Naive thymus-derived CD4-positive, alpha-beta T cell (primary cell): ENCODE data around the gene GAS2L1. TPM values are rescaled to one million over a fixed set of nuclear protein-coding genes. Genes with fewer than 3 reads are reported as not detected.
A peak's percentile ranks its signal among the peaks of the same experiment; 100 is the strongest.

ENCODE experiments used
- ATAC-seq: fragments of 150-1000 bp; cut with Tn5 transposase; 2 replicates; pipeline ENCODE4 v1.10.0; 2021; ENCODE audit warnings: mild to moderate bottlenecking, moderate library complexity
- CTCF ChIA-PET: fragments of 350-600 bp; sonication (Branson Sonifier 250); formaldehyde crosslinking; loops from one replicate; lab custom pipeline; 2021; ENCODE audit warnings: antibody characterized with exemption; lab: Charles Lee
- POLR2A ChIA-PET: fragments of 350-600 bp; sonication (Branson Sonifier 250); formaldehyde crosslinking; loops from one replicate; lab custom pipeline; 2021; ENCODE audit warnings: antibody characterized with exemption, inconsistent platforms; lab: Charles Lee
- DNase-seq, 9 donors: peaks; one replicate each; pipeline versions ENCODE4 v3.0.0 to v3.0.0-alpha.2; 2020 to 2022; ENCODE audit warnings: mixed read lengths in 1 of 9
- H3K27ac ChIP-seq: one replicate; pipeline ENCODE4 v1.7.0; 2013; ENCODE audit warnings: mild to moderate bottlenecking, low read depth, low read length, moderate library complexity
- H3K27me3 ChIP-seq, 2 donors: one replicate each; pipeline ENCODE4 v1.7.0; 2013; ENCODE audit warnings: low read length in 2 of 2, mild to moderate bottlenecking in 2 of 2, moderate library complexity in 2 of 2; ENCODE audit not compliant: control insufficient read depth in 2 of 2, insufficient read depth in 2 of 2
- H3K36me3 ChIP-seq, 3 experiments: 1 replicate in 2 of 3; 2 replicates in 1 of 3; pipeline ENCODE4 v1.7.0; 2013; ENCODE audit warnings: low read length in 3 of 3, mild to moderate bottlenecking in 3 of 3, moderate library complexity in 1 of 3; ENCODE audit not compliant: insufficient read depth in 3 of 3, control insufficient read depth in 2 of 3
- H3K4me1 ChIP-seq, 2 donors: one replicate each; pipeline ENCODE4 v1.7.0; 2013; ENCODE audit warnings: low read length in 2 of 2, mild to moderate bottlenecking in 2 of 2, moderate library complexity in 1 of 2; ENCODE audit not compliant: control insufficient read depth in 2 of 2, insufficient read depth in 2 of 2
- H3K4me3 ChIP-seq: 2 replicates; pipeline ENCODE4 v1.7.0; 2013; ENCODE audit warnings: mild to moderate bottlenecking, low read length
- H3K9me3 ChIP-seq, 3 experiments: 1 replicate in 2 of 3; 2 replicates in 1 of 3; pipeline ENCODE4 v1.7.0; 2013; ENCODE audit warnings: low read length in 3 of 3; ENCODE audit not compliant: control insufficient read depth in 2 of 3
- H3K27ac Mint-ChIP-seq, 9 donors: one replicate each; pipeline ENCODE4 v1.8.0; 2020 to 2022; ENCODE audit warnings: mixed read lengths in 9 of 9, mild to moderate bottlenecking in 8 of 9, moderate library complexity in 5 of 9, inconsistent platforms in 2 of 9
- H3K27me3 Mint-ChIP-seq, 5 donors: one replicate each; pipeline ENCODE4 v1.8.0; 2021 to 2022; ENCODE audit warnings: mixed read lengths in 5 of 5, mild to moderate bottlenecking in 1 of 5
- H3K36me3 Mint-ChIP-seq, 5 donors: one replicate each; pipeline ENCODE4 v1.8.0; 2020 to 2022; ENCODE audit warnings: mixed read lengths in 5 of 5, mild to moderate bottlenecking in 3 of 5, inconsistent platforms in 1 of 5
- H3K4me1 Mint-ChIP-seq, 7 donors: one replicate each; pipeline ENCODE4 v1.8.0; 2020 to 2022; ENCODE audit warnings: mixed read lengths in 7 of 7, mild to moderate bottlenecking in 3 of 7, inconsistent platforms in 1 of 7
- H3K4me3 Mint-ChIP-seq, 10 donors: one replicate each; pipeline ENCODE4 v1.8.0; 2020 to 2022; ENCODE audit warnings: mild to moderate bottlenecking in 10 of 10, mixed read lengths in 10 of 10, moderate library complexity in 6 of 10, inconsistent platforms in 2 of 10
- H3K9me3 Mint-ChIP-seq, 11 donors: one replicate each; pipeline ENCODE4 v1.8.0; 2020 to 2022; ENCODE audit warnings: mixed read lengths in 11 of 11, mild to moderate bottlenecking in 4 of 11, inconsistent platforms in 1 of 11, moderate library complexity in 1 of 11
- intact Hi-C, 2 donors: fragments of 100-400 bp; cut with micrococcal nuclease; formaldehyde crosslinking; loops; one replicate each; pipeline ENCODE4 v1.15.1; 2023
- polyA plus RNA-seq, 2 donors: library from polyadenylated mRNA; unstranded; fragments of 300-500 nt; fragmentation: Illumina TruSeq; gene quantifications; one replicate each; pipeline ENCODE4 v1.2.3, GENCODE V29; 2021
- total RNA-seq, 6 experiments: library from RNA in 5 of 6; stranded (reverse) in 5 of 6; gene quantifications; 1 replicate in 5 of 6; 2 replicates in 1 of 6; pipeline ENCODE4 v1.2.3 and lab custom pipeline; 2021 to 2026

Gene GAS2L1
- total and polyA plus RNA-seq, 7 experiments from 2014 or later = 0.09 to 7.5 (median 0.54) TPM; not detected in 2

GRCh38 chr22:29331213-29331612 lies 24.8 kb downstream of the GAS2L1 start:
- H3K27ac ChIP-seq = no peak overlapping the region
- no peaks in the 10 kb centered on the region for H3K4me1 ChIP-seq
- no peaks in the 10 kb centered on the region for H3K9me3 ChIP-seq
- Mint-ChIP-seq H3K4me1 (no peaks in the 10 kb centered on the region), H3K4me3 (no peak overlapping the region), H3K27me3 (no peaks in the 10 kb centered on the region), H3K36me3 (peaks cover 0 to 21% (median 0%) of the 10 kb centered on the region in 5 donors), H3K9me3 (peaks cover 0 to 1% (median 0%) of the 10 kb centered on the region in 11 donors), H3K27ac (no peak overlapping the region)
- POLR2A ChIA-PET = no interaction called here
- DNase-seq (no peak), ATAC-seq (no peak)
- peaks cover 0 to 98% (median 0%) of the 10 kb centered on the region in 3 experiments for H3K36me3 ChIP-seq
- no peak overlapping the region for H3K4me3 ChIP-seq
- CTCF ChIA-PET = no interaction called here
- intact Hi-C loops = no loop called here
- H3K27me3 ChIP-seq = no peaks in the 10 kb centered on the region

GRCh38 chr22:29331658-29332300 lies 25.3 kb downstream of the GAS2L1 start:
- ChIA-PET CTCF (no interaction called here), POLR2A (no interaction called here)
- H3K4me3 ChIP-seq = no peak overlapping the region
- Mint-ChIP-seq H3K4me3 (no peak overlapping the region), H3K36me3 (peaks cover 0 to 21% (median under 1%) of the 10 kb centered on the region in 5 donors), H3K9me3 (peaks cover 0 to 1% (median 0%) of the 10 kb centered on the region in 11 donors), H3K27ac (no peak overlapping the region), H3K27me3 (no peaks in the 10 kb centered on the region), H3K4me1 (no peaks in the 10 kb centered on the region)
- H3K9me3 ChIP-seq = no peaks in the 10 kb centered on the region
- peaks cover 0 to 98% (median 0%) of the 10 kb centered on the region in 3 experiments for H3K36me3 ChIP-seq
- DNase-seq (no peak), ATAC-seq (no peak)
- no peak overlapping the region for H3K27ac ChIP-seq
- no peaks in the 10 kb centered on the region for H3K4me1 ChIP-seq
- intact Hi-C loops = no loop called here
- H3K27me3 ChIP-seq = no peaks in the 10 kb centered on the region

GRCh38 chr22:29332886-29333496 lies 26.5 kb downstream of the GAS2L1 start:
- H3K27me3 Mint-ChIP-seq = no peaks in the 10 kb centered on the region
- no peaks in the 10 kb centered on the region for H3K27me3 ChIP-seq
- DNase-seq (no peak), ATAC-seq (no peak)
- no peaks in the 10 kb centered on the region for H3K4me1 Mint-ChIP-seq
- CTCF ChIA-PET = no interaction called here
- POLR2A ChIA-PET = no interaction called here
- peaks cover 3 to 24% (median 5%) of the 10 kb centered on the region in 5 donors for H3K36me3 Mint-ChIP-seq
- H3K4me1 ChIP-seq = no peaks in the 10 kb centered on the region
- H3K27ac Mint-ChIP-seq = no peak overlapping the region
- intact Hi-C loops = no loop called here
- peaks cover 0 to 1% (median 0%) of the 10 kb centered on the region in 11 donors for H3K9me3 Mint-ChIP-seq
- no peaks in the 10 kb centered on the region for H3K9me3 ChIP-seq
- H3K36me3 ChIP-seq = peaks cover 0 to 98% (median 8%) of the 10 kb centered on the region in 3 experiments
- H3K4me3 Mint-ChIP-seq = no peak overlapping the region
- no peak overlapping the region for H3K27ac ChIP-seq
- H3K4me3 ChIP-seq = no peak overlapping the region

DNA sequence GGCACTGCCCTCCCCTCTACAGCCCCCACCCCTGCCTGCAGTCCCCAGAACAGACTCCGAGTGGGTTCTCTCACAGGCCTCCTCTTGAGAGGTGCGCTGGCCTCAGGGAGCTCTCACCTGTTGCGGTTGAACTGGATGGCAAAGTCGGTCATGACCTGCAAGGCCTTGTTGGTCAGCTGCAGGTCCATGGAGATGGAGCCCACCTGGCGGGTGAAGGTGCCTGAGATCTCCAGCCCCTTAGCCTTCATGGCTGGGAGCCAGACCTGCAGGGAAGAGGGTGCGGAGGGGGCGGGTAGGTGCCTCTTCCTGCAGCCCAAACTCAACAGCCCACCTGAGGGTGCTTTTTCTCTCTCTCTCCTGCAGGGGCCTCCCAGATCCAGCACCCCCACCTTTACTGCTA lies 27.7 kb downstream of the GAS2L1 start:
- no peaks in the 10 kb centered on the region for H3K9me3 ChIP-seq
- H3K27me3 Mint-ChIP-seq = no peaks in the 10 kb centered on the region
- peaks cover 0 to 1% (median 0%) of the 10 kb centered on the region in 11 donors for H3K9me3 Mint-ChIP-seq

DNA sequence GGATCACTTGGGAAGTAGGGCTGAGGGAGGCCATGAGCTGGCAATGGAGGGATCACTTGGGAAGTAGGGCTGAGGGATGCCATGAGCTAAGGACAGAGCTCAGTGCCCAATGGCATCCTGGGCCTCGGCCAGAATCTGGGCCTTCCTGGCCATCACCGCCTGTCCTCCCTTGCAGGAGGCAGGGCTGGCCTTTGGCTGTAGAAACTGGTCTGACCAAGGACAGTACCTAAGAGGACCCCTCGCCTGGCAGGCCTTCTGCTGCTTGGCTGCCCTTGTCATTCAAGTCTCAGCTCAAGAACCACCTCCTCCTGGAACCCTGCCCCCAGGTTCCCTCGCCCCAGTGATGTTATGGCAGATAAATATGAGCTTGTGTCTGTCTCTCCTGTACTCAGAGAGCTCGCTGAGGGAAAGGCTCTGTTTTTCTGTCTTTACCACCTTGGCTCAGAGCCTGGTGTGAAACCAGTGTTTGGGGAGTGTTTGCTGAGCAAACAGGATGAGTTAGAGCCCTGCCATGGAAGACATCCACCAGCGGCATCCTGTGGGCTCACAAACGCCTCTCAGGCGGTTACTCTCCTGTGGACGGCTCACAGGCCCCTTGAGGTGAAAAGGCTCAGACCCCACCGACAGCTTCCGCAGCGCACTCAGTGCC lies 28.4 kb downstream of the GAS2L1 start:
- Histone ChIP-seq H3K4me3 (no peak overlapping the region), H3K27ac (no peak overlapping the region), H3K9me3 (no peaks in the 10 kb centered on the region), H3K27me3 (no peaks in the 10 kb centered on the region), H3K4me1 (no peaks in the 10 kb centered on the region), H3K36me3 (peaks cover 0 to 98% (median 8%) of the 10 kb centered on the region in 3 experiments)
- CTCF ChIA-PET = no interaction called here
- Mint-ChIP-seq H3K36me3 (peaks cover 5 to 41% (median 15%) of the 10 kb centered on the region in 5 donors), H3K4me3 (no peak overlapping the region), H3K9me3 (peaks cover 0 to 1% (median 0%) of the 10 kb centered on the region in 11 donors), H3K4me1 (peaks cover 0 to 2% (median 0%) of the 10 kb centered on the region in 7 donors), H3K27me3 (no peaks in the 10 kb centered on the region), H3K27ac (peak overlapping the region in 1 of 9 donors; percentile 33)
- POLR2A ChIA-PET = no interaction called here
- no peak for ATAC-seq
- DNase-seq = no peak
- intact Hi-C loops = no loop called here

More for the DNA sequence above, 27.7 kb downstream of the GAS2L1 start:
- Histone ChIP-seq H3K27ac (no peak overlapping the region), H3K4me3 (no peak overlapping the region), H3K27me3 (no peaks in the 10 kb centered on the region), H3K4me1 (no peaks in the 10 kb centered on the region), H3K36me3 (peaks cover 0 to 98% (median 8%) of the 10 kb centered on the region in 3 experiments)
- H3K27ac Mint-ChIP-seq = no peak overlapping the region
- DNase-seq (no peak), ATAC-seq (no peak)
- no peak overlapping the region for H3K4me3 Mint-ChIP-seq
- H3K36me3 Mint-ChIP-seq = peaks cover 5 to 34% (median 12%) of the 10 kb centered on the region in 5 donors
- peaks cover 0 to 2% (median 0%) of the 10 kb centered on the region in 7 donors for H3K4me1 Mint-ChIP-seq
- POLR2A ChIA-PET = no interaction called here
- intact Hi-C loops = no loop called here
- CTCF ChIA-PET = no interaction called here

GRCh38 chr22:29335656-29336055 lies 29.2 kb downstream of the GAS2L1 start:
- POLR2A ChIA-PET = no interaction called here
- peaks cover 0 to 98% (median 15%) of the 10 kb centered on the region in 3 experiments for H3K36me3 ChIP-seq
- H3K27ac ChIP-seq = no peak overlapping the region
- H3K27me3 Mint-ChIP-seq = no peaks in the 10 kb centered on the region
- ATAC-seq = no peak
- H3K27ac Mint-ChIP-seq = peak overlapping the region in 2 of 9 donors; percentile 25 to 31
- no peaks in the 10 kb centered on the region for H3K9me3 ChIP-seq
- peaks cover 0 to 2% (median 0%) of the 10 kb centered on the region in 7 donors for H3K4me1 Mint-ChIP-seq
- H3K27me3 ChIP-seq = no peaks in the 10 kb centered on the region
- no peaks in the 10 kb centered on the region for H3K4me1 ChIP-seq
- DNase-seq = no peak
- intact Hi-C loops = no loop called here
- H3K36me3 Mint-ChIP-seq = peaks cover 5 to 48% (median 15%) of the 10 kb centered on the region in 5 donors
- peaks cover 0 to 1% (median 0%) of the 10 kb centered on the region in 11 donors for H3K9me3 Mint-ChIP-seq
- no peak overlapping the region for H3K4me3 ChIP-seq
- CTCF ChIA-PET = no interaction called here
- H3K4me3 Mint-ChIP-seq = no peak overlapping the region
